ENCODE data around the gene TRIM41. TPM values are rescaled to one million over a fixed set of nuclear protein-coding genes. Genes with fewer than 3 reads are reported as not detected.

Gene TRIM41
- total and polyA plus RNA-seq, 2 of the 13 experiments (the other 11 are each of a cell fraction or from before 2014, with no cell fraction given), result 10.2 to 16.7 TPM

DNA sequence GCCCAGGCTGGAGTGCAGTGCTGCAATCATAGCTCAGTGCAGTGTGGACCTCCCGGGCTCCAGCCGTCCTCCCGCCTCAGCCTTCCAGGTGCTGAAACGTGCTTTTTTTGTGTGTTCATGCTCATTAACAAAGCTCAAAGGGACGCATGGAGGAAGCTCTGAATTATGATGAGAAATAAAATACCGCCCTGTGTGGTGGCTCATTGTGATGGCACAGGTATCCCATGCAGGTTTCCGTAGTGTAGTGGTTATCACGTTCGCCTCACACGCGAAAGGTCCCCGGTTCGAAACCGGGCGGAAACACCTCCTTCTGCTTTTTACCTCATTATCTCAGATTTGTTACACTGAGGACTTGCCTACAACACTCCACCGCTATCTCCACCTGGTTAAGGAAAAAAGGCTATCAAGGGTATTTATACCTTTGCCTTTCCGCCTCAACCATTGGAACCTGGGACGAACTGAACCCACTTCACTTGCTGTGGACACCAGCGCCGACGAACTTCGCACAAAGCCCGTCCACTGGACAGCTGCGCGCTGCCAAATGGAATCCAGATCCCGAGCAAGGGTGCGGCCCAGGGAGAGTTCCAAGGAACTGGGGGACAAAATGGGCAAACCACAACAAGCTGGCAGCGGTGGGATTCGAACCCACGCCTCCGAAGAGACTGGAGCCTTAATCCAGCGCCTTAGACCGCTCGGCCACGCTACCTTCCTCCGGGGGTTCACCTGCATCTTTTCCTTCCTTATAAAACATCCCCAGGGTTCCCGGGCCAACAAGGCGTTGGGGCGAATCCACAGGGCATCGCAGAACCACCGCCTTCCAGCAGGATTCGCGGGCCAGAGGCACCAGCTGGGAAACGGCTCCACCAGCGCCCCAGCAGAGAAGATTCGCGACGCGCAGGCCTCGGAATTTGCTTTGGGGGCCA is 49.4 kb upstream of the TRIM41 start (continued):
- no peak for TF ChIP-seq MEIS1 (CRISPR knock-in tag; IDR thresholded peaks at IDR 0.05; ENCODE audit: borderline replicate concordance)
- TF ChIP-seq ZNF615 (CRISPR knock-in tag; IDR thresholded peaks at IDR 0.05; ENCODE audit: borderline replicate concordance), result no peak
- TF ChIP-seq ZNF563 (CRISPR knock-in tag; IDR thresholded peaks at IDR 0.05), result no peak
- TF ChIP-seq TEAD2 (CRISPR knock-in tag; IDR thresholded peaks at IDR 0.05), result no peak
- TF ChIP-seq GZF1 (CRISPR knock-in tag; IDR thresholded peaks at IDR 0.05), result no peak
- TF ChIP-seq, protein P1, sequence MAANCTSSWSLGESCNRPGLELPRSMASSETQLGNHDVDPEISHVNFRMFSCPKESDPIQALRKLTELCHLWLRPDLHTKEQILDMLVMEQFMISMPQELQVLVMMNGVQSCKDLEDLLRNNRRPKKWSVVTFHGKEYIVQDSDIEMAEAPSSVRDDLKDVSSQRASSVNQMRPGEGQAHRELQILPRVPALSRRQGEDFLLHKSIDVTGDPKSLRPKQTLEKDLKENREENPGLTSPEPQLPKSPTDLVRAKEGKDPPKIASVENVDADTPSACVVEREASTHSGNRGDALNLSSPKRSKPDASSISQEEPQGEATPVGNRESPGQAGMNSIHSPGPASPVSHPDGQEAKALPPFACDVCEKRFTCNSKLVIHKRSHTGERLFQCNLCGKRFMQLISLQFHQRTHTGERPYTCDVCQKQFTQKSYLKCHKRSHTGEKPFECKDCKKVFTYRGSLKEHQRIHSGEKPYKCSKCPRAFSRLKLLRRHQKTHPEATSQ (CRISPR knock-in tag; IDR thresholded peaks at IDR 0.05; ENCODE audit: borderline replicate concordance), result no peak
- TF ChIP-seq, protein P2, sequence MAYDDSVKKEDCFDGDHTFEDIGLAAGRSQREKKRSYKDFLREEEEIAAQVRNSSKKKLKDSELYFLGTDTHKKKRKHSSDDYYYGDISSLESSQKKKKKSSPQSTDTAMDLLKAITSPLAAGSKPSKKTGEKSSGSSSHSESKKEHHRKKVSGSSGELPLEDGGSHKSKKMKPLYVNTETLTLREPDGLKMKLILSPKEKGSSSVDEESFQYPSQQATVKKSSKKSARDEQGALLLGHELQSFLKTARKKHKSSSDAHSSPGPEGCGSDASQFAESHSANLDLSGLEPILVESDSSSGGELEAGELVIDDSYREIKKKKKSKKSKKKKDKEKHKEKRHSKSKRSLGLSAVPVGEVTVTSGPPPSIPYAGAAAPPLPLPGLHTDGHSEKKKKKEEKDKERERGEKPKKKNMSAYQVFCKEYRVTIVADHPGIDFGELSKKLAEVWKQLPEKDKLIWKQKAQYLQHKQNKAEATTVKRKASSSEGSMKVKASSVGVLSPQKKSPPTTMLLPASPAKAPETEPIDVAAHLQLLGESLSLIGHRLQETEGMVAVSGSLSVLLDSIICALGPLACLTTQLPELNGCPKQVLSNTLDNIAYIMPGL (CRISPR knock-in tag; IDR thresholded peaks at IDR 0.05; ENCODE audit: borderline replicate concordance in 1 of 2, low read depth in 1 of 2), result peak; percentile 63 to 80; a peak in 3 of 4 replicates
- 0 out of 2 replicates have a peak, but pooled peaks have one; percentile 16 for TF ChIP-seq FOXA3 (CRISPR knock-in tag; IDR thresholded peaks at IDR 0.05)
- TF ChIP-seq KDM3A (CRISPR knock-in tag; IDR thresholded peaks at IDR 0.05; ENCODE audit: low read depth), result no peak
- TF ChIP-seq RBAK (CRISPR knock-in tag; IDR thresholded peaks at IDR 0.05), result no peak
- TF ChIP-seq MTA1 (CRISPR knock-in tag; IDR thresholded peaks at IDR 0.05; ENCODE audit: borderline replicate concordance), result no peak
- TF ChIP-seq TGIF2 (CRISPR knock-in tag; IDR thresholded peaks at IDR 0.05), result no peak
- TF ChIP-seq, protein P3, sequence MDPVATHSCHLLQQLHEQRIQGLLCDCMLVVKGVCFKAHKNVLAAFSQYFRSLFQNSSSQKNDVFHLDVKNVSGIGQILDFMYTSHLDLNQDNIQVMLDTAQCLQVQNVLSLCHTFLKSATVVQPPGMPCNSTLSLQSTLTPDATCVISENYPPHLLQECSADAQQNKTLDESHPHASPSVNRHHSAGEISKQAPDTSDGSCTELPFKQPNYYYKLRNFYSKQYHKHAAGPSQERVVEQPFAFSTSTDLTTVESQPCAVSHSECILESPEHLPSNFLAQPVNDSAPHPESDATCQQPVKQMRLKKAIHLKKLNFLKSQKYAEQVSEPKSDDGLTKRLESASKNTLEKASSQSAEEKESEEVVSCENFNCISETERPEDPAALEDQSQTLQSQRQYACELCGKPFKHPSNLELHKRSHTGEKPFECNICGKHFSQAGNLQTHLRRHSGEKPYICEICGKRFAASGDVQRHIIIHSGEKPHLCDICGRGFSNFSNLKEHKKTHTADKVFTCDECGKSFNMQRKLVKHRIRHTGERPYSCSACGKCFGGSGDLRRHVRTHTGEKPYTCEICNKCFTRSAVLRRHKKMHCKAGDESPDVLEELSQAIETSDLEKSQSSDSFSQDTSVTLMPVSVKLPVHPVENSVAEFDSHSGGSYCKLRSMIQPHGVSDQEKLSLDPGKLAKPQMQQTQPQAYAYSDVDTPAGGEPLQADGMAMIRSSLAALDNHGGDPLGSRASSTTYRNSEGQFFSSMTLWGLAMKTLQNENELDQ (CRISPR knock-in tag; IDR thresholded peaks at IDR 0.05; ENCODE audit: borderline replicate concordance), result no peak
